GM13977 (cell line): ENCODE results near the gene SLC25A26.

ENCODE experiments used
- DNase-seq: peaks from one replicate; pipeline ENCODE4 v3.0.0; 2012; ENCODE audit warnings: low spot score
- in situ Hi-C: fragments of 300-500 bp; cut with MboI; formaldehyde crosslinking; loops from one replicate; pipeline ENCODE4 v1.12.0; 2022; ENCODE audit warnings: low sequenced_read_pairs, low pct_unique_long_range_greater_than_20kb, mixed read lengths, inconsistent platforms; ENCODE audit not compliant: unreplicated experiment
- TF ChIP-seq, protein P1 (sequence below): IDR thresholded peaks from 2 replicates; pipeline ENCODE4 v1.5.1; 2012; ENCODE audit warnings: mild to moderate bottlenecking, control low read depth; ENCODE audit not compliant: insufficient read depth; ENCODE audit errors: extremely low read depth, missing control alignments

Gene SLC25A26

GRCh38 chr3:66427352-66427751 is 206.6 kb downstream of the SLC25A26 start:
- no peak for DNase-seq
- TF ChIP-seq, protein P1, sequence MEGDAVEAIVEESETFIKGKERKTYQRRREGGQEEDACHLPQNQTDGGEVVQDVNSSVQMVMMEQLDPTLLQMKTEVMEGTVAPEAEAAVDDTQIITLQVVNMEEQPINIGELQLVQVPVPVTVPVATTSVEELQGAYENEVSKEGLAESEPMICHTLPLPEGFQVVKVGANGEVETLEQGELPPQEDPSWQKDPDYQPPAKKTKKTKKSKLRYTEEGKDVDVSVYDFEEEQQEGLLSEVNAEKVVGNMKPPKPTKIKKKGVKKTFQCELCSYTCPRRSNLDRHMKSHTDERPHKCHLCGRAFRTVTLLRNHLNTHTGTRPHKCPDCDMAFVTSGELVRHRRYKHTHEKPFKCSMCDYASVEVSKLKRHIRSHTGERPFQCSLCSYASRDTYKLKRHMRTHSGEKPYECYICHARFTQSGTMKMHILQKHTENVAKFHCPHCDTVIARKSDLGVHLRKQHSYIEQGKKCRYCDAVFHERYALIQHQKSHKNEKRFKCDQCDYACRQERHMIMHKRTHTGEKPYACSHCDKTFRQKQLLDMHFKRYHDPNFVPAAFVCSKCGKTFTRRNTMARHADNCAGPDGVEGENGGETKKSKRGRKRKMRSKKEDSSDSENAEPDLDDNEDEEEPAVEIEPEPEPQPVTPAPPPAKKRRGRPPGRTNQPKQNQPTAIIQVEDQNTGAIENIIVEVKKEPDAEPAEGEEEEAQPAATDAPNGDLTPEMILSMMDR: no peak
- in situ Hi-C loops: no loop called here

- no peak for DNase-seq
- in situ Hi-C loops: no loop called here
- TF ChIP-seq, protein P1: no peak
These were observed 207.2 kb downstream of the SLC25A26 start for GRCh38 chr3:66427951-66428474.
